22Rv1 (cell line): ENCODE measurements around the gene DIS3.

Experiments
- H3K27ac ChIP-seq: fragments of 450-650 bp; 2 replicates; pipeline ENCODE4 v1.5.1; 2017
- ZFX ChIP-seq: fragments of 450-650 bp; IDR thresholded peaks from 2 replicates; pipeline ENCODE4 v1.6.1; 2017; ENCODE audit warnings: antibody characterized with exemption, borderline replicate concordance
- TF ChIP-seq, protein P1 (sequence below): fragments of 450-650 bp; IDR thresholded peaks from 2 replicates; pipeline ENCODE4 v1.5.1; 2017; ENCODE audit warnings: mild to moderate bottlenecking

The DIS3 gene

DNA sequence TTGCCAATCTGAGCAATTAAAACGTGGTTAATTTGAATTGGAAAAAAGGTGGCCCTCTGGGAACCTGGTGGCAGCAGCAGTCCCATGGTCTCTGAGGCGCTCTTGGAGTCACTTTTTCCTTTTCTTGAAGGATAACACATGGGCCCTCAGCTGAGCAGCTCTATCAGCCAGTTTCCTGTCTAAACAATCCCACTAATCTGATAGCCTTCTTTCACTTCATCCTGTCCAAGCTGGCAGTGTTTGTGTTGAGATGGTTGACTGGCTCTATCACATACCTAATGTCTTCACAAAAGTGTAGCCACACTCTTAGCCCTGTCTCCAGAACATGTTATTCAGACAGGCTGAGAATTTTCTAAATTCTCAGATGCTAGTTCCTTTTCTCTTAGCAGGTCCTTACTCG lies 64.9 kb downstream of the DIS3 start:
- no peak overlapping the region for H3K27ac ChIP-seq
- no peak for TF ChIP-seq ZFX
- TF ChIP-seq, protein P1, sequence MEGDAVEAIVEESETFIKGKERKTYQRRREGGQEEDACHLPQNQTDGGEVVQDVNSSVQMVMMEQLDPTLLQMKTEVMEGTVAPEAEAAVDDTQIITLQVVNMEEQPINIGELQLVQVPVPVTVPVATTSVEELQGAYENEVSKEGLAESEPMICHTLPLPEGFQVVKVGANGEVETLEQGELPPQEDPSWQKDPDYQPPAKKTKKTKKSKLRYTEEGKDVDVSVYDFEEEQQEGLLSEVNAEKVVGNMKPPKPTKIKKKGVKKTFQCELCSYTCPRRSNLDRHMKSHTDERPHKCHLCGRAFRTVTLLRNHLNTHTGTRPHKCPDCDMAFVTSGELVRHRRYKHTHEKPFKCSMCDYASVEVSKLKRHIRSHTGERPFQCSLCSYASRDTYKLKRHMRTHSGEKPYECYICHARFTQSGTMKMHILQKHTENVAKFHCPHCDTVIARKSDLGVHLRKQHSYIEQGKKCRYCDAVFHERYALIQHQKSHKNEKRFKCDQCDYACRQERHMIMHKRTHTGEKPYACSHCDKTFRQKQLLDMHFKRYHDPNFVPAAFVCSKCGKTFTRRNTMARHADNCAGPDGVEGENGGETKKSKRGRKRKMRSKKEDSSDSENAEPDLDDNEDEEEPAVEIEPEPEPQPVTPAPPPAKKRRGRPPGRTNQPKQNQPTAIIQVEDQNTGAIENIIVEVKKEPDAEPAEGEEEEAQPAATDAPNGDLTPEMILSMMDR: no peak
